Activated CD4-positive, alpha-beta T cell treated with anti-CD3 and anti-CD28 coated beads for 36 hours (primary cell): ENCODE data around the gene MAPKAPK3. TPM values are rescaled to one million over a fixed set of nuclear protein-coding genes. Genes with fewer than 3 reads are reported as not detected.

ENCODE experiments used
- ATAC-seq: fragments of 200-7000 bp; cut with Tn5 transposase; one replicate; pipeline ENCODE4 v1.10.0; 2021; ENCODE audit warnings: mild to moderate bottlenecking, moderate library complexity
- CTCF ChIA-PET: fragments of 350-600 bp; sonication (Branson Sonifier 250); formaldehyde crosslinking; loops from one replicate; lab custom pipeline; 2021; ENCODE audit warnings: antibody characterized with exemption; lab: Charles Lee
- POLR2A ChIA-PET: fragments of 350-600 bp; sonication (Branson Sonifier 250); formaldehyde crosslinking; loops from one replicate; lab custom pipeline; 2021; ENCODE audit warnings: antibody characterized with exemption, inconsistent platforms; lab: Charles Lee
- DNase-seq: peaks from one replicate; pipeline ENCODE4 v3.0.0-alpha.2; 2020
- H3K27ac Mint-ChIP-seq: one replicate; pipeline ENCODE4 v1.8.0; 2021; ENCODE audit warnings: mixed read lengths
- H3K27me3 Mint-ChIP-seq: one replicate; pipeline ENCODE4 v1.8.0; 2021; ENCODE audit warnings: mixed read lengths
- H3K36me3 Mint-ChIP-seq: one replicate; pipeline ENCODE4 v1.8.0; 2021; ENCODE audit warnings: low read depth, mixed read lengths
- H3K4me1 Mint-ChIP-seq: one replicate; pipeline ENCODE4 v1.8.0; 2021; ENCODE audit warnings: mixed read lengths
- H3K4me3 Mint-ChIP-seq: one replicate; pipeline ENCODE4 v1.8.0; 2021; ENCODE audit warnings: mild to moderate bottlenecking, moderate library complexity, mixed read lengths
- H3K9me3 Mint-ChIP-seq: one replicate; pipeline ENCODE4 v1.8.0; 2021; ENCODE audit warnings: low read depth, mixed read lengths
- intact Hi-C, 2 experiments: fragments of 100-400 bp; cut with DNase I in 1 of 2; cut with micrococcal nuclease in 1 of 2; formaldehyde crosslinking; loops; one replicate each; pipeline versions ENCODE4 v1.14.2 to v1.15.1; 2022 to 2024; cut with DNase I, micrococcal nuclease
- total RNA-seq, 2 experiments: library from RNA; stranded (reverse); gene quantifications; one replicate each; pipeline ENCODE4 v1.2.3, GENCODE V29; 2021

MAPKAPK3 gene
- total RNA-seq, 2 experiments from 2014 or later = 178 to 218 TPM

- no peaks in the 10 kb centered on the region for H3K27me3 Mint-ChIP-seq
- DNase-seq (peak; percentile 90), ATAC-seq (peak; percentile 54)
- ChIA-PET CTCF (interaction anchor here (0.7 to 19.8 kb wide), 6 partner anchors 11 to 799 kb away, joined by 3 to 647 read pairs (median 14); partner anchors contain the start of genes CISH and MAPKAPK3), POLR2A (interaction anchor here (7.5 to 10.9 kb wide), 3 partner anchors 15 to 40 kb away, joined by 213 to 267 read pairs (median 258); partner anchors contain the start of genes CISH and MAPKAPK3)
- no peaks in the 10 kb centered on the region for H3K9me3 Mint-ChIP-seq
- H3K27ac Mint-ChIP-seq = peak overlapping the region; percentile 97
- peaks cover 89% of the 10 kb centered on the region for H3K36me3 Mint-ChIP-seq
- H3K4me3 Mint-ChIP-seq = peak overlapping the region; percentile 100
- peaks cover 61% of the 10 kb centered on the region for H3K4me1 Mint-ChIP-seq
- intact Hi-C loops = loop anchor here (1.0 to 5.0 kb wide), 4 partner anchors 14 to 398 kb away; partner anchors contain the start of gene DOCK3 (in 1 of the 2)
These were observed 43.1 kb upstream of the MAPKAPK3 start for GRCh38 chr3:50573566-50574443.

DNA sequence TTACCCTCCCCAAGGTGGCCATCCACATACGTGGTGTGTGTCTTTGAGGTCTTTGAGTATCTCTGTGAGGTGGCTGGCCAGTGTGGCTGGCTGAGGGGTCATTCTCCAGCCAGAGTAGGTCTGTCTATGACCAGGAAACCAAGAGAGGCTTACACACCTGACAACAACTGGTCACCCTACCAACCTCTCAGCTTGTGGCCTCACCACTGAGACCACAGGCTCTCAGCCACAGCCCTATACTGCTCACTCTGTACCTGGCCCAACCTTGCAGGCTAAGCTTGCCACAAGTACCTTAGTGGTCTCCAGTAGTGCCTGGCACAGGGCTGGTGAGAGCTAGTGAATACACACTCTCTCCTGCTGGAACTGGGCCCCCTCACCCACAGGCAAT, 42.5 kb upstream of the MAPKAPK3 start:
- ChIA-PET POLR2A (interaction anchor here (1.2 to 10.9 kb wide), 3 partner anchors 15 to 43 kb away, joined by 3 to 258 read pairs (median 213); no protein-coding TSS in a partner anchor), CTCF (interaction anchor here (11.5 to 19.8 kb wide), 2 partner anchors 14 to 35 kb away, joined by 185 to 647 read pairs; partner anchors contain the start of genes CISH and MAPKAPK3)
- peaks cover 94% of the 10 kb centered on the region for H3K36me3 Mint-ChIP-seq
- DNase-seq (peak; percentile 48), ATAC-seq (no peak)
- H3K4me1 Mint-ChIP-seq = peaks cover 62% of the 10 kb centered on the region
- peak overlapping the region; percentile 97 for H3K27ac Mint-ChIP-seq
- H3K9me3 Mint-ChIP-seq = no peaks in the 10 kb centered on the region
- no peaks in the 10 kb centered on the region for H3K27me3 Mint-ChIP-seq
- intact Hi-C loops = loop anchor here in 1 of 2 experiments (5.0 kb wide), 1 partner anchor 398 kb away; no protein-coding TSS in a partner anchor
- H3K4me3 Mint-ChIP-seq = peak overlapping the region; percentile 100

DNA sequence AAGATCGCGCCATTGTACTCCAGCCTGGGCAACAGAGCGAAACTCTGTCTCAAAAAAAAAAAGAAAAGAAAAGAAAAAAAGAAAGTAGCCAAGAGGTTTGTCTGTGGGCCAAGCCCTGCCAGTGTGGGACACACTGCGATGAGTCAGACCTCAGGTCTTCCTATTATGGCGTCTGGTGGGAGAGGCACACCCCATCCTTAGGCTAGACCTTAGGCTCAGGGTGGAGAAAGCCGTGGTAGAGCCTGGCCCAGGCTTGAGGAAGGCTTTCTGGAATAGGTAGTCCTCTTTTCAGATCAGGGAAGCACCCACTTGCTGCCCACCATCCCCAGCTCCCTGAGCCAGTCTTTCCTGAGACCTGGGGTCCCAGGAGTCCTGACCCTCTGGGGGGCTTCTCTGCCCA, 41.6 kb upstream of the MAPKAPK3 start:
- no peaks in the 10 kb centered on the region for H3K9me3 Mint-ChIP-seq
- DNase-seq (no peak), ATAC-seq (no peak)
- H3K27me3 Mint-ChIP-seq = no peaks in the 10 kb centered on the region
- CTCF ChIA-PET = interaction anchor here (11.5 to 19.8 kb wide), 2 partner anchors 14 to 34 kb away, joined by 185 to 647 read pairs; partner anchors contain the start of genes CISH and MAPKAPK3
- H3K4me3 Mint-ChIP-seq = no peak overlapping the region
- peaks cover 92% of the 10 kb centered on the region for H3K36me3 Mint-ChIP-seq
- POLR2A ChIA-PET = interaction anchor here (1.2 to 10.9 kb wide), 3 partner anchors 14 to 42 kb away, joined by 3 to 258 read pairs (median 213); no protein-coding TSS in a partner anchor
- intact Hi-C loops = no loop called here
- H3K4me1 Mint-ChIP-seq = peaks cover 61% of the 10 kb centered on the region
- peak overlapping the region; percentile 97 for H3K27ac Mint-ChIP-seq

GRCh38 chr3:50577348-50577747, 39.6 kb upstream of the MAPKAPK3 start:
- Mint-ChIP-seq H3K4me1 (peaks cover 43% of the 10 kb centered on the region), H3K9me3 (no peaks in the 10 kb centered on the region), H3K27ac (peak overlapping the region; percentile 14), H3K4me3 (no peak overlapping the region), H3K36me3 (peaks cover 89% of the 10 kb centered on the region), H3K27me3 (no peaks in the 10 kb centered on the region)
- CTCF ChIA-PET = interaction anchor here (0.6 to 19.8 kb wide), 2 partner anchors 32 to 1095 kb away, joined by 4 to 647 read pairs; partner anchors contain the start of genes CISH and MAPKAPK3
- DNase-seq (no peak), ATAC-seq (no peak)
- intact Hi-C loops = no loop called here
- POLR2A ChIA-PET = interaction anchor here (10.4 to 10.9 kb wide), 2 partner anchors 12 to 25 kb away, joined by 213 to 258 read pairs; no protein-coding TSS in a partner anchor

DNA sequence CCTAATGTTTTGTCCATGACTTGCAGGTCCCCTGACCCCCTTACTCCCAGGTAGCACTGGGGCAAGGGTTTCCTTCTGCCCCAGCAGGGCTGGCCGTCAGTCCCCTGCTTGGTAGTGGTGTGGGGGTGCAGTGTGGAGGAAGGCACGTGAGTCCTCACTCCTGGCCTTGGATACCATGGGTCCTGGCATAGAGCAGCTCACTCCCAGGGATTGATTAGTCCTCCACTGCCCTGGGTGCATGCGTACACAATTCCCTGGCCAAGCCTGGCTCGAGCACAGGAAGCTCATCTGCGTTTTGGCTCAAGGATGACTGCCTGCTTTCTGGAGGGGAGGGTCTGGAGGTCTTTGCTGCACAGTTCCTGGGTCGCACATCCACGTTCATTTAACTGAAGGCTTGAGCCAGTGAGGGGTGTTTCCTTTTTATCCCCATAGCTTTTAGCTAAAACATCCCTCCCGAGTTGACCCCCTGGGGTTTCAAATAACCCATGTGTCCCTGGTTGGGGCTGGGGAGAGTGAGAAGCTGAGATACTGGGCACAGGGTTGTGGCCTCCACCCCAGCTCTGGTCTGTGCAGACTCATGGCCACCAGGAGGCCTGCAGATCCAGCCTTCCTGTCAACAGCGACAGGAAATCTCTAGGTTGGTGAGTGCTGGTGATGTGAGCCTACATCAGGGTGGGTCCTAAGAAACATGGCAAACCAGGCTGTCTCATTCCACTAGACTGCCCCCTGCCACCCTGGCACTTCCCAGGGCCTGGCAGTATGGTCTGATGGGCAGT, 36.1 kb upstream of the MAPKAPK3 start:
- H3K4me3 Mint-ChIP-seq = no peak overlapping the region
- ChIA-PET POLR2A (interaction anchor here (0.5 to 1.4 kb wide), 3 partner anchors 13 to 276 kb away, joined by 3 to 4 read pairs (median 3); partner anchors contain the start of gene C3orf18), CTCF (interaction anchor here (0.6 to 19.8 kb wide), 4 partner anchors 8 to 46 kb away, joined by 3 to 647 read pairs (median 8); partner anchors contain the start of genes CISH and MAPKAPK3)
- ATAC-seq (no peak), DNase-seq (no peak)
- H3K36me3 Mint-ChIP-seq = peaks cover 88% of the 10 kb centered on the region
- intact Hi-C loops = no loop called here
- peak overlapping the region; percentile 27 for H3K27ac Mint-ChIP-seq
- H3K9me3 Mint-ChIP-seq = no peaks in the 10 kb centered on the region
- H3K4me1 Mint-ChIP-seq = peaks cover 40% of the 10 kb centered on the region
- H3K27me3 Mint-ChIP-seq = no peaks in the 10 kb centered on the region

GRCh38 chr3:50581459-50581842, 35.5 kb upstream of the MAPKAPK3 start:
- ATAC-seq (no peak), DNase-seq (no peak)
- Mint-ChIP-seq H3K36me3 (peaks cover 84% of the 10 kb centered on the region), H3K9me3 (no peaks in the 10 kb centered on the region), H3K27ac (peak overlapping the region; percentile 27), H3K4me1 (peaks cover 41% of the 10 kb centered on the region), H3K27me3 (no peaks in the 10 kb centered on the region), H3K4me3 (no peak overlapping the region)
- ChIA-PET POLR2A (interaction anchor here (0.5 to 1.4 kb wide), 4 partner anchors 14 to 276 kb away, joined by 3 to 4 read pairs (median 3); partner anchors contain the start of gene C3orf18), CTCF (interaction anchor here (1.1 to 19.8 kb wide), 3 partner anchors 9 to 28 kb away, joined by 6 to 647 read pairs (median 9); partner anchors contain the start of genes CISH and MAPKAPK3)
- intact Hi-C loops = no loop called here

DNA sequence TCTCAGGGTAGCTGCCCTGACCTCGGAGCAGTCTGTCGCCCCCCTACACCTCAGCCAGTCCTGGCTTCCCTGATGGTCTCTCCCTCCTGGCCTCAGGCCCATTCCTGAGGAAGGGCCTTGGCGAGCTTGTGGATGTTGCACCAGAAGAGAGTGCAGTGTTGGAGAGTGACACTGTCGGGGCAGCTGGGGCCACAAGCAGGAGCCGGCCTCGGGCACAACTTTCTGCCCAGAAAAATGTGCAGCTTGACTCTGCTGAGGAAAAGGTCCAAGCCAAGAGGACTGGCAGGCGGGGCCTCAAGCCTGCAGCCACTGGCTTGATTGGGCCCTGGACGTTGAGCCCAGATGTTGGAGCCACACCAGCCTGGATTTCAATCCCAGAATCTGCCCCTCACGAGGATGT, 34.9 kb upstream of the MAPKAPK3 start:
- CTCF ChIA-PET = interaction anchor here (0.5 to 19.8 kb wide), 4 partner anchors 10 to 858 kb away, joined by 3 to 647 read pairs (median 6); partner anchors contain the start of genes CISH, CYB561D2, GMPPB and MAPKAPK3
- H3K27me3 Mint-ChIP-seq = no peaks in the 10 kb centered on the region
- intact Hi-C loops = no loop called here
- no peak for DNase-seq
- peaks cover 47% of the 10 kb centered on the region for H3K4me1 Mint-ChIP-seq
- H3K36me3 Mint-ChIP-seq = peaks cover 81% of the 10 kb centered on the region
- H3K27ac Mint-ChIP-seq = peak overlapping the region; percentile 58
- POLR2A ChIA-PET = interaction anchor here (1.3 to 1.4 kb wide), 2 partner anchors 15 to 28 kb away, joined by 3 to 4 read pairs; partner anchors contain the start of gene C3orf18
- no peaks in the 10 kb centered on the region for H3K9me3 Mint-ChIP-seq
- no peak overlapping the region for H3K4me3 Mint-ChIP-seq
- no peak for ATAC-seq

DNA sequence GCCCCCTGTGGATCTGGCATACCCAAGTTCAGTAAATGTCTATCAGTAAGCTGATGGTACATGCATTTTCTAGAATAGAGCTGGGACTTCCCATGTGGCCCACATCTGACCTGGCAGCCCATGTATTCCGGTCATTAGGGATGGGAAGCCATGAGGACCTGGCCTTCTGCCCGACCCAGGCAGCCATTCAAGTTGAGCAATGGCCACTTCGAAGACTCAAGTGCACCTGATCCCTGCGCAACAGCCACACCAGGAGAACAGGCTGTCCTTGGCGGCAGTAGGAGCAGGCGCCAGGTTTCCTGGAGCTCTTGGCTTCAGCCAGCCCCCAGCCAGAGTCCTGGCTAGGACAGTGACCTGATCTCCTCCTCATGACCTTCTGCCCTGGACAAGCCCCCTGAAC, 33.1 kb upstream of the MAPKAPK3 start:
- Mint-ChIP-seq H3K9me3 (no peaks in the 10 kb centered on the region), H3K27me3 (no peaks in the 10 kb centered on the region), H3K36me3 (peaks cover 80% of the 10 kb centered on the region), H3K27ac (peak overlapping the region; percentile 100), H3K4me1 (peaks cover 65% of the 10 kb centered on the region), H3K4me3 (no peak overlapping the region)
- POLR2A ChIA-PET = interaction anchor here (0.9 to 1.5 kb wide), 2 partner anchors 17 kb away, joined by 3 to 7 read pairs; partner anchors contain the start of gene C3orf18
- DNase-seq = no peak
- intact Hi-C loops = no loop called here
- CTCF ChIA-PET = interaction anchor here (0.6 to 19.8 kb wide), 2 partner anchors 25 to 720 kb away, joined by 4 to 647 read pairs; partner anchors contain the start of genes CISH and MAPKAPK3
- ATAC-seq = no peak

DNA sequence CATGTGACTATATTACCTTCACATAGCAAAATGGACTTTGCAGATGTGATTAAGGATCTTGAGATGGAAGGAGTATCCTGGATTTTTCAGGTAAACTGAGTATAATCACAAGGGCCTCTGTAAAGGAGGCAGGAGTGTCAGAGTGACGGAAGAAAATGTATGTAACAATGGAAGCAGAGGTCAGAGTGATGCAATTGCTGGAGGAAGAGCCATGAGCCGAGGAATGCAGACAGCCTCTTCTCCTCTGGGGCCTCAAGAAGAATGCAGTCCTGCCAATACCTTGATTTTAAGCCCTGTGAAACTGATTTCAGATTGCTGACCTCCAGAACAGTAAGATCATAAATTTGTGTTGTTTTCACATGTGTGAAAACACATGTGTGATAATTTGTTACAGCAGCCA, 32.6 kb upstream of the MAPKAPK3 start:
- peak overlapping the region; percentile 100 for H3K27ac Mint-ChIP-seq
- peaks cover 68% of the 10 kb centered on the region for H3K4me1 Mint-ChIP-seq
- intact Hi-C loops = no loop called here
- H3K9me3 Mint-ChIP-seq = no peaks in the 10 kb centered on the region
- no peaks in the 10 kb centered on the region for H3K27me3 Mint-ChIP-seq
- peaks cover 78% of the 10 kb centered on the region for H3K36me3 Mint-ChIP-seq
- no peak for ATAC-seq
- no peak overlapping the region for H3K4me3 Mint-ChIP-seq
- ChIA-PET CTCF (interaction anchor here (19.8 kb wide), 1 partner anchor 25 kb away, joined by 647 read pairs; the partner anchor contains the start of genes CISH and MAPKAPK3), POLR2A (interaction anchor here (1.5 kb wide), 1 partner anchor 17 kb away, joined by 7 read pairs; no protein-coding TSS in a partner anchor)
- DNase-seq = no peak
